Measurements from ENCODE around the gene ANKRD29.

The ANKRD29 gene, protein sequence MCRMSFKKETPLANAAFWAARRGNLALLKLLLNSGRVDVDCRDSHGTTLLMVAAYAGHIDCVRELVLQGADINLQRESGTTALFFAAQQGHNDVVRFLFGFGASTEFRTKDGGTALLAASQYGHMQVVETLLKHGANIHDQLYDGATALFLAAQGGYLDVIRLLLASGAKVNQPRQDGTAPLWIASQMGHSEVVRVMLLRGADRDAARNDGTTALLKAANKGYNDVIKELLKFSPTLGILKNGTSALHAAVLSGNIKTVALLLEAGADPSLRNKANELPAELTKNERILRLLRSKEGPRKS

DNA sequence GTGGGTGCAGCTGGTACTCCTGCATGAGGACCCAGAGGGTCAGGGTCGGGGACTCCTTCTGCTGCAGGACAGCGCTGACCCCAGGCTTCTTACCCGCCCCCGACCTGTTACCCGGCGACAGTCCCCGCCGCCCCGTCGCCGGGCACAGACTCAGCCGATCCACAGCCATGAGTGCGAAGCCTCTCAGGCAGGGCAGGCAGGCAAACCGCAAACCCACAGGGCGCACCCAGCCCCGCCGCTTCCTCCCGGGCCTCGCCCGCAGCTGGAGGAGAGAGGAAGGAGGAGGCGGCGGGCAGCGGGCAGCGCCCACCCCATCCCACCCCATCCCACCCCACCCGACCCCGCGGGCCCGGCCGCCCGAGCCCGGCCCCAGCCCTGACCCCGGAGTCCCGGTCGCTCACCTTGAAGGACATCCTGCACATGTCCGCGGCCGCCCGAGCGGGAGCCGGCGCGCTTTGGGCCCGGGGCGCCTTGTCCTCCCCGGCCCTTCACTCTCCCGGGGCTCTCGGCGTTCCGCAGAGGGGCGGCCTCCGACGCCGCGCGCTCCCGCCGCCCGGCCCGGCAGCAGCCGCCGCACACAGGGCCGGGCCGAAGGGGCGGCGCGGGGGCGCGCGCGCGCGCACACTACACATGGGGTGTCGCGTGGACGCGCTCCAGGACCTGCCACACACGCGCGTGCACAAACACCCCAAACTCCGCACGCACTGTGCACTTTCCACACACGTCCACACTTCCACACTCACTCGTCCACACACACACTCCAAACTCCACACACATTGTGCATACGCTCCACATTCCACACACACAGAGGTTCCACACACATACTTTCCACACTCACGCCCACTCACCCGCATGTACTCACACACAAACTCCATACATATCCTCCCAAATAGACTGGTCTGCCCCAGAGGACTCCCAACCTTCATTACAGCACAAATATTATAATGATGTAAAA lies at the start of gene ANKRD29:
Gene ANKRD29, minus strand, starts transcription at position 603 of the 955 bp plus-strand sequence. Its CDS starts 181 bp downstream, at position 422.
- intact Hi-C loops (cut with DNase I; ENCODE audit: low total_unique reads): no loop called here
- H3K27me3 ChIP-seq: peaks cover 0 to 14% of the 10 kb centered on the region in 2 donors
- no peaks in the 10 kb centered on the region for H3K36me3 ChIP-seq
- no peak for DNase-seq
- TF ChIP-seq, protein P1, sequence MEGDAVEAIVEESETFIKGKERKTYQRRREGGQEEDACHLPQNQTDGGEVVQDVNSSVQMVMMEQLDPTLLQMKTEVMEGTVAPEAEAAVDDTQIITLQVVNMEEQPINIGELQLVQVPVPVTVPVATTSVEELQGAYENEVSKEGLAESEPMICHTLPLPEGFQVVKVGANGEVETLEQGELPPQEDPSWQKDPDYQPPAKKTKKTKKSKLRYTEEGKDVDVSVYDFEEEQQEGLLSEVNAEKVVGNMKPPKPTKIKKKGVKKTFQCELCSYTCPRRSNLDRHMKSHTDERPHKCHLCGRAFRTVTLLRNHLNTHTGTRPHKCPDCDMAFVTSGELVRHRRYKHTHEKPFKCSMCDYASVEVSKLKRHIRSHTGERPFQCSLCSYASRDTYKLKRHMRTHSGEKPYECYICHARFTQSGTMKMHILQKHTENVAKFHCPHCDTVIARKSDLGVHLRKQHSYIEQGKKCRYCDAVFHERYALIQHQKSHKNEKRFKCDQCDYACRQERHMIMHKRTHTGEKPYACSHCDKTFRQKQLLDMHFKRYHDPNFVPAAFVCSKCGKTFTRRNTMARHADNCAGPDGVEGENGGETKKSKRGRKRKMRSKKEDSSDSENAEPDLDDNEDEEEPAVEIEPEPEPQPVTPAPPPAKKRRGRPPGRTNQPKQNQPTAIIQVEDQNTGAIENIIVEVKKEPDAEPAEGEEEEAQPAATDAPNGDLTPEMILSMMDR (IDR thresholded peaks at IDR 0.05): no peak
- H3K4me1 ChIP-seq: peaks cover 0 to 17% (median 11%) of the 10 kb centered on the region in 4 donors
- peak within 1 kb of the TSS; percentile 56 to 66 for H3K4me3 ChIP-seq
- H3K9me3 ChIP-seq: no peaks in the 10 kb centered on the region
- H3K27ac ChIP-seq: peak within 1 kb of the TSS in 1 of 2 donors; percentile 27

DNA sequence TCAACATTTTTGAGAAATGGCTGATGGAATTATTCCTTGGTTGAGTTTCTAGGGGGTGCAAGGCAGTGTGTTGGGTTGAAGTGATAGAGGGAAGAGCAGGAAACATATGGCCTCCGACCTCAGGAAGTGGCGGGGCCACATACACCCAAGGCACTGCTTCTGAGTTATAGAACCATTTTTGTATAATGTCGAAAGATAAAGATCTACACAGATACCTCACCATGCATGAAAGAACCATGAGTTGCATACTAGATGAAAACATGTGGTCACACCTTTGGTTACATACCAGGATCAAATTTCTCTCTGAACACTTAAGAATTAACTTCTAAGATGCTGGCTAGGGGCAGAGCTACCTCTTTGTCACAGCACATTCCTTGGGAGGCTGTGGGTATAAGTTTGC lies 49.7 kb upstream of the ANKRD29 start:
- no peaks in the 10 kb centered on the region for H3K4me1 ChIP-seq
- no peak overlapping the region for H3K4me3 ChIP-seq
- intact Hi-C loops (cut with DNase I; ENCODE audit: low total_unique reads): no loop called here
- no peak for DNase-seq
- H3K9me3 ChIP-seq: no peaks in the 10 kb centered on the region
- H3K36me3 ChIP-seq: no peaks in the 10 kb centered on the region
- no peaks in the 10 kb centered on the region for H3K27me3 ChIP-seq
- TF ChIP-seq, protein P1 (IDR thresholded peaks at IDR 0.05): no peak
- no peak overlapping the region for H3K27ac ChIP-seq

DNA sequence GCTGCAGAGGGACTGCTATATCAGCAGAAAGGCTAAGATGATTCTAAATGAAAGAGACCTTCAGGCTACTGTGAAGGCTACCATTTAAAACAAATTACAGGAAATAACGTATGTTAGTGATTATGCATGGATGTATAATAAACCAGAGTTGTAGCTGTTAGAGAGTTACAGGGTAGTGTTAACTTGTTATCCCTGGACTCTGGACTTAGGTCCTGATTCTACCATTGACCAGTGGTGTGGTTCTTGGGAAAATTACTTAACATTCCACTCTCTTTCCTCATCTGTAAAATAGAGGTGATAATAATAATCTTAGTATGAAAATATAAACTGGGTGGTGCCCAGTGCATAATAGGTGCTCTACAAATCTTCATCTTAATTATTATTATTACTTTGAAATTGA lies 48.7 kb upstream of the ANKRD29 start:
- H3K4me3 ChIP-seq: no peak overlapping the region
- H3K27me3 ChIP-seq: no peaks in the 10 kb centered on the region
- DNase-seq: no peak
- no peaks in the 10 kb centered on the region for H3K4me1 ChIP-seq
- TF ChIP-seq, protein P1 (IDR thresholded peaks at IDR 0.05): no peak
- intact Hi-C loops (cut with DNase I; ENCODE audit: low total_unique reads): no loop called here
- H3K27ac ChIP-seq: no peak overlapping the region
- peaks cover 0 to 9% (median 0%) of the 10 kb centered on the region in 3 donors for H3K9me3 ChIP-seq
- H3K36me3 ChIP-seq: peaks cover 0 to 5% (median 0%) of the 10 kb centered on the region in 3 donors

DNA sequence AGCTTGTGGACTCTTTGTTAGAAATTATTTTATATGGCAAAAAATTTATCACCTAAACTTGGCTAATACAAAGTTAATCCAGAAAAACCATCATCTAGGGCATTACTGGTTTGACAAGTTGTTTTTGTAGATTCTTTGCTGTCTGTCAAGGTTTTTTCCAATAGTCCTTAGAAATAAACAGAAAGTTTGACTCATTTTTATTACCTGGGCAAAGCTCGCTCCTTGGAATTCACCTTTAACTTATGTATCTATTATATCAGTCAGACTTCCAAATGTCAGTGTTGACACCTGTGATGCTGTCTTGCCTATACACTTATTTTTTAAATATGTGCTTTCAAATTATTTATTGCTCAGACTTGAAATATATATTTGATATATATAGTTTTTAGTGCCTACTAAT lies 48.2 kb upstream of the ANKRD29 start:
- Histone ChIP-seq H3K4me1 (no peaks in the 10 kb centered on the region), H3K27me3 (no peaks in the 10 kb centered on the region), H3K27ac (no peak overlapping the region), H3K36me3 (peaks cover 0 to 5% (median 0%) of the 10 kb centered on the region in 3 donors), H3K4me3 (no peak overlapping the region), H3K9me3 (peaks cover 0 to 9% (median 0%) of the 10 kb centered on the region in 3 donors)
- no peak for DNase-seq
- TF ChIP-seq, protein P1 (IDR thresholded peaks at IDR 0.05): no peak
- intact Hi-C loops (cut with DNase I; ENCODE audit: low total_unique reads): no loop called here

DNA sequence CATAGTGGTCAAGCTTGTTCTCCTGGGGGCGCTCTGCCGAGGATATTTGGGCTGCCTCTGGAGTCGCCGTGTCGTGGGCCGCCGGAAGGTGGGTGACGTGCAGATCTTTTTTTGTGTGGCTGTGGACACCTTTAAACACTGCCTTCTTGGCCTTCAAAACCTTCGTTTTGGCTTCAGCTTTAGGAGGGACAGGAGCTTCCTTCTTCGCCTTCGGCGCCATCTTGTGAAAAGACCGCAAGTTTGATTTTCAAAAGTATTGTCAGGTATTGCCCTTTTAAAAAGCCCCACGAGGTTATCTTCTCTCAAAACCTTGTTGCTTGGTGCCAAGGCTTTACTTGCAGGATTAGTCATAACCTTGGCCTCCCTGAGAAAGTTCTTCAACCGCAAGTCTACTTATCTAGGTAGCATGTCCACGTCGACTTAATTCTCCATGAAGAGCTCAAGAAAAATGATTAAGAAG lies 47.4 kb upstream of the ANKRD29 start:
- Histone ChIP-seq H3K27me3 (no peaks in the 10 kb centered on the region), H3K9me3 (peaks cover 0 to 9% (median 0%) of the 10 kb centered on the region in 3 donors), H3K27ac (no peak overlapping the region), H3K4me3 (no peak overlapping the region), H3K4me1 (no peaks in the 10 kb centered on the region), H3K36me3 (peaks cover 0 to 5% (median 0%) of the 10 kb centered on the region in 3 donors)
- TF ChIP-seq, protein P1 (IDR thresholded peaks at IDR 0.05): no peak
- DNase-seq: no peak
- intact Hi-C loops (cut with DNase I; ENCODE audit: low total_unique reads): no loop called here

Measured in tibial artery (tissue), 4 donors.